Left lung (tissue), 14 donors: Measurements from ENCODE around the gene C11orf87. TPM values are rescaled to one million over a fixed set of nuclear protein-coding genes. Genes with fewer than 3 reads are reported as not detected.
A peak's percentile ranks its signal among the peaks of the same experiment; 100 is the strongest.

ENCODE experiments used
- ATAC-seq: fragments of 200-7000 bp; cut with Tn5 transposase; one replicate; pipeline ENCODE4 v1.9.1; 2020; ENCODE audit warnings: moderate library complexity
- DNase-seq, 4 donors: peaks; one replicate each; pipeline ENCODE4 v3.0.0-alpha.2; 2013 to 2020
- H3K27ac ChIP-seq, 2 donors: fragments of 200-600 bp; sonication (generic) in 1 of 2; one replicate each; pipeline versions ENCODE4 v1.5.0 to v1.8.0; 2020 to 2021
- H3K27me3 ChIP-seq, 2 donors: fragments of 200-600 bp; sonication (generic) in 1 of 2; one replicate each; pipeline versions ENCODE4 v1.5.0 to v1.8.0; 2020 to 2021
- H3K36me3 ChIP-seq, 2 donors: fragments of 200-600 bp; sonication (generic) in 1 of 2; one replicate each; pipeline versions ENCODE4 v1.5.0 to v1.8.0; 2020 to 2021
- H3K4me1 ChIP-seq, 2 donors: fragments of 200-600 bp; one replicate each; pipeline ENCODE4 v1.8.0; 2021
- H3K4me3 ChIP-seq, 2 donors: fragments of 200-600 bp; sonication (generic) in 1 of 2; one replicate each; pipeline versions ENCODE4 v1.5.0 to v1.8.0; 2020 to 2021; ENCODE audit warnings: mild to moderate bottlenecking in 1 of 2
- H3K9me3 ChIP-seq, 2 donors: fragments of 200-600 bp; sonication (generic) in 1 of 2; one replicate each; pipeline versions ENCODE4 v1.5.0 to v1.8.0; 2020 to 2021
- CTCF ChIP-seq, 2 donors: fragments of 200-600 bp; sonication (generic) in 1 of 2; IDR thresholded peaks; one replicate each; pipeline versions ENCODE4 v1.5.0 to v1.8.0; 2021; ENCODE audit warnings: antibody characterized with exemption in 2 of 2
- intact Hi-C, 2 donors: fragments of 100-400 bp; cut with DNase I; formaldehyde crosslinking; loops; one replicate each; pipeline versions ENCODE4 v1.11.2 to v1.14.2; 2022
- long read RNA-seq, 12 donors: library from polyadenylated mRNA in 2 of 12; unstranded in 2 of 12; transcript quantifications; one replicate each; pipeline ENCODE4 v2.0.0 and lab custom pipeline, GENCODE V29; 2019 to 2026
- polyA plus RNA-seq, 6 donors: library from polyadenylated mRNA; unstranded; fragments of 120-200 nt; gene quantifications; one replicate each; pipeline ENCODE4 v1.2.1, GENCODE V29; 2013; ENCODE audit not compliant: insufficient read length in 6 of 6
- total RNA-seq, 2 donors: library from RNA; stranded (reverse); fragmentation: NEBNext Ultra II Directional; extraction: Animal tissue kit (Norgen Biotek cat#: 25700); gene quantifications; one replicate each; pipeline ENCODE4 v1.2.1, GENCODE V29; 2021
- donor health status: DM: no; HTN: yes; CAD: no.
- donor health status: DM: no; HTN: no; CAD: no.

C11orf87 gene
- total RNA-seq (not detected), polyA plus RNA-seq (under 1 TPM in 5 of 6 donors, not detected in 1; 0.03 to 0.28 (median 0.04) TPM)
- long read RNA-seq, donor 1: 0 reads
- long read RNA-seq, donor 2: 0 reads
- long read RNA-seq, donor 3: 0 reads
- long read RNA-seq, donor 4: 0 reads
- long read RNA-seq, donor 5: 0 reads
- long read RNA-seq, donor 6: 0 reads
- long read RNA-seq, donor 7: 0 reads
- long read RNA-seq, donor 8: 0 reads
- long read RNA-seq, donor 9: 0 reads
- long read RNA-seq, donor 10: 0 reads
- long read RNA-seq, donor 11, full-length matches to known transcripts: 15 of 15 reads
- long read RNA-seq, donor 11, partial matches to known transcripts: 0 of 15 reads
- long read RNA-seq, donor 11, other reads (novel, unspliced or antisense): 0 of 15 reads
- long read RNA-seq, donor 12: 0 reads

GRCh38 chr11:109421981-109422869 lies at the start of gene C11orf87:
C11orf87 (plus strand) TSS chr11:109422190; CDS start chr11:109423634, 1,444 bp downstream.
- peaks cover 4 to 10% of the 10 kb centered on the region in 2 donors for H3K4me1 ChIP-seq
- no peak within 1 kb of the TSS for H3K27ac ChIP-seq
- intact Hi-C loops: no loop called here
- peaks cover 42 to 64% of the 10 kb centered on the region in 2 donors for H3K27me3 ChIP-seq
- DNase-seq: peak in 1 of 4 donors; percentile 68
- no peak for TF ChIP-seq CTCF (IDR thresholded peaks at IDR 0.05)
- H3K4me3 ChIP-seq: no peak within 1 kb of the TSS
- no peak for ATAC-seq
- H3K36me3 ChIP-seq: no peaks in the 10 kb centered on the region
- no peaks in the 10 kb centered on the region for H3K9me3 ChIP-seq

GRCh38 chr11:109374032-109374431 lies 48.0 kb upstream of the C11orf87 start:
- H3K27ac ChIP-seq: no peak overlapping the region
- no peak for ATAC-seq
- TF ChIP-seq CTCF (IDR thresholded peaks at IDR 0.05): no peak
- intact Hi-C loops: no loop called here
- no peaks in the 10 kb centered on the region for H3K36me3 ChIP-seq
- no peak overlapping the region for H3K4me3 ChIP-seq
- no peak for DNase-seq
- no peaks in the 10 kb centered on the region for H3K4me1 ChIP-seq
- H3K27me3 ChIP-seq: no peaks in the 10 kb centered on the region
- H3K9me3 ChIP-seq: peaks cover 0 to 1% of the 10 kb centered on the region in 2 donors

GRCh38 chr11:109374441-109374840 lies 47.5 kb upstream of the C11orf87 start:
- no peak overlapping the region for H3K4me3 ChIP-seq
- H3K27me3 ChIP-seq: no peaks in the 10 kb centered on the region
- no peak for TF ChIP-seq CTCF (IDR thresholded peaks at IDR 0.05)
- no peak for ATAC-seq
- H3K9me3 ChIP-seq: no peaks in the 10 kb centered on the region
- no peaks in the 10 kb centered on the region for H3K4me1 ChIP-seq
- DNase-seq: no peak
- H3K27ac ChIP-seq: no peak overlapping the region
- intact Hi-C loops: no loop called here
- no peaks in the 10 kb centered on the region for H3K36me3 ChIP-seq

- DNase-seq: no peak
- no peak for ATAC-seq
- intact Hi-C loops: no loop called here
- H3K4me1 ChIP-seq: no peaks in the 10 kb centered on the region
- no peaks in the 10 kb centered on the region for H3K9me3 ChIP-seq
- H3K27ac ChIP-seq: no peak overlapping the region
- no peaks in the 10 kb centered on the region for H3K36me3 ChIP-seq
- no peaks in the 10 kb centered on the region for H3K27me3 ChIP-seq
- H3K4me3 ChIP-seq: no peak overlapping the region
- no peak for TF ChIP-seq CTCF (IDR thresholded peaks at IDR 0.05)
These were observed 44.8 kb upstream of the C11orf87 start for GRCh38 chr11:109377039-109377742.
